Measurements from ENCODE around the gene HSPG2. TPM values are rescaled to one million over a fixed set of nuclear protein-coding genes. Genes with fewer than 3 reads are reported as not detected.
"Not testable (repeated sequence)": the region's sequence is repeated elsewhere in the genome, so short reads cannot be mapped to it uniquely, and the experiment has no call there.

Gene HSPG2
- total and polyA plus RNA-seq, 5 donors from 2014 or later, result 0.05 to 3.2 (median 0.17) TPM; not detected in 1

GRCh38 chr1:21778405-21778727 lies 158.7 kb downstream of the HSPG2 start:
- ATAC-seq (ENCODE audit: low read depth in 2 of 2) (no peak), DNase-seq (no peak)
- Mint-ChIP-seq H3K36me3 (peaks cover 6% of the 10 kb centered on the region), H3K9me3 (no peaks in the 10 kb centered on the region), H3K4me1 (peaks cover 27 to 74% (median 54%) of the 10 kb centered on the region in 4 donors), H3K4me3 (peak overlapping the region; percentile 65 to 89 (median 74)), H3K27ac (peak overlapping the region; percentile 55 to 86 (median 76)), H3K27me3 (peaks cover 12% of the 10 kb centered on the region)
- no peak overlapping the region for H3K27ac ChIP-seq (ENCODE audit: insufficient read depth, low read length, poor library complexity, severe bottlenecking)
- H3K9me3 ChIP-seq (ENCODE audit: control insufficient read depth in 2 of 2, low read length in 2 of 2), result no peaks in the 10 kb centered on the region
- no peaks in the 10 kb centered on the region for H3K36me3 ChIP-seq (ENCODE audit: control insufficient read depth, insufficient read depth, low read length)
- peaks cover 66% of the 10 kb centered on the region for H3K4me1 ChIP-seq (ENCODE audit: control insufficient read depth, insufficient read depth, low read length, poor library complexity, severe bottlenecking)
- no peaks in the 10 kb centered on the region for H3K27me3 ChIP-seq (ENCODE audit: control insufficient read depth, insufficient read depth, low read length)
- no peak overlapping the region for H3K4me3 ChIP-seq (ENCODE audit: low read depth, low read length)

DNA sequence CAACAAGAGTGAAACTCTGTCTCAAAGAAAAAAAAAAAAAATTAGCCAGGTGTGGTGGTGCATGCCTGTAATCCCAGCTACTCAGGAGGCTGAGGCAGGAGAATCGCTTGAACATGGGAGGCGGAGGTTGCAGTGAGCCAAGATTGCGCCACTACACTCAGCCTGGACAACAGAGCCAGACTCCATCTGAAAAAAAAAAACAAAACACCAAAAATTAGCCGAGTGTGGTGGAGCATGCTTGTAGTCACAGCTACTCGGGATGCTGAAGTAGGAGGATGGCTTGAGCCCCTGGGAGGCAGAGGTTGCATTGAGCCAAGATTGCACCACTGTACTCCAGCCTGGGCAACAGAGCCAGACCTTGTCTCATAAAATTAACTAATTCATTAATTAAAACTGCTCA lies 160.2 kb downstream of the HSPG2 start:
- H3K36me3 Mint-ChIP-seq; H3K27ac ChIP-seq (ENCODE audit: insufficient read depth, low read length, poor library complexity, severe bottlenecking); H3K9me3 ChIP-seq (ENCODE audit: control insufficient read depth in 2 of 2, low read length in 2 of 2); H3K4me3 ChIP-seq (ENCODE audit: low read depth, low read length); ATAC-seq (ENCODE audit: low read depth in 2 of 2); H3K36me3 ChIP-seq (ENCODE audit: control insufficient read depth, insufficient read depth, low read length); H3K27me3 ChIP-seq (ENCODE audit: control insufficient read depth, insufficient read depth, low read length); H3K9me3 Mint-ChIP-seq; H3K27me3 Mint-ChIP-seq; DNase-seq: not testable (repeated sequence)
- H3K4me3 Mint-ChIP-seq, result peak overlapping the region in 3 of 4 donors; percentile 48 to 89 (median 61)
- peak overlapping the region in 1 of 3 donors; percentile 74 for H3K27ac Mint-ChIP-seq
- H3K4me1 ChIP-seq (ENCODE audit: control insufficient read depth, insufficient read depth, low read length, poor library complexity, severe bottlenecking), result peaks cover 76% of the 10 kb centered on the region
- peaks cover 24 to 80% (median 58%) of the 10 kb centered on the region in 4 donors for H3K4me1 Mint-ChIP-seq

GRCh38 chr1:21775985-21776562 lies 161.0 kb downstream of the HSPG2 start:
- DNase-seq (no peak), ATAC-seq (ENCODE audit: low read depth in 2 of 2) (no peak)
- Mint-ChIP-seq H3K36me3 (peaks cover 6% of the 10 kb centered on the region), H3K9me3 (no peaks in the 10 kb centered on the region), H3K27me3 (no peaks in the 10 kb centered on the region), H3K4me1 (peaks cover 24 to 75% (median 54%) of the 10 kb centered on the region in 4 donors), H3K27ac (peak overlapping the region; percentile 5 to 84 (median 66)), H3K4me3 (peak overlapping the region in 3 of 4 donors; percentile 35 to 89 (median 50))
- Histone ChIP-seq H3K27ac (ENCODE audit: insufficient read depth, low read length, poor library complexity, severe bottlenecking) (no peak overlapping the region), H3K9me3 (ENCODE audit: control insufficient read depth in 2 of 2, low read length in 2 of 2) (no peaks in the 10 kb centered on the region), H3K4me3 (ENCODE audit: low read depth, low read length) (peak overlapping the region; percentile 27), H3K4me1 (ENCODE audit: control insufficient read depth, insufficient read depth, low read length, poor library complexity, severe bottlenecking) (peaks cover 72% of the 10 kb centered on the region), H3K36me3 (ENCODE audit: control insufficient read depth, insufficient read depth, low read length) (no peaks in the 10 kb centered on the region), H3K27me3 (ENCODE audit: control insufficient read depth, insufficient read depth, low read length) (no peaks in the 10 kb centered on the region)

- H3K27me3 Mint-ChIP-seq, result no peaks in the 10 kb centered on the region
- H3K36me3 Mint-ChIP-seq, result peaks cover 6% of the 10 kb centered on the region
- H3K4me1 Mint-ChIP-seq, result peaks cover 23 to 74% (median 54%) of the 10 kb centered on the region in 4 donors
- Histone ChIP-seq H3K27ac (ENCODE audit: insufficient read depth, low read length, poor library complexity, severe bottlenecking) (peak overlapping the region; percentile 34), H3K4me1 (ENCODE audit: control insufficient read depth, insufficient read depth, low read length, poor library complexity, severe bottlenecking) (peaks cover 71% of the 10 kb centered on the region), H3K36me3 (ENCODE audit: control insufficient read depth, insufficient read depth, low read length) (no peaks in the 10 kb centered on the region), H3K9me3 (ENCODE audit: control insufficient read depth in 2 of 2, low read length in 2 of 2) (no peaks in the 10 kb centered on the region), H3K27me3 (ENCODE audit: control insufficient read depth, insufficient read depth, low read length) (no peaks in the 10 kb centered on the region), H3K4me3 (ENCODE audit: low read depth, low read length) (peak overlapping the region; percentile 0)
- ATAC-seq (ENCODE audit: low read depth in 2 of 2) (no peak), DNase-seq (no peak)
- peak overlapping the region; percentile 29 to 84 (median 65) for H3K27ac Mint-ChIP-seq
- no peaks in the 10 kb centered on the region for H3K9me3 Mint-ChIP-seq
- H3K4me3 Mint-ChIP-seq, result peak overlapping the region; percentile 16 to 89 (median 27)
Observed at GRCh38 chr1:21775550-21775914, 161.6 kb downstream of the HSPG2 start.

DNA sequence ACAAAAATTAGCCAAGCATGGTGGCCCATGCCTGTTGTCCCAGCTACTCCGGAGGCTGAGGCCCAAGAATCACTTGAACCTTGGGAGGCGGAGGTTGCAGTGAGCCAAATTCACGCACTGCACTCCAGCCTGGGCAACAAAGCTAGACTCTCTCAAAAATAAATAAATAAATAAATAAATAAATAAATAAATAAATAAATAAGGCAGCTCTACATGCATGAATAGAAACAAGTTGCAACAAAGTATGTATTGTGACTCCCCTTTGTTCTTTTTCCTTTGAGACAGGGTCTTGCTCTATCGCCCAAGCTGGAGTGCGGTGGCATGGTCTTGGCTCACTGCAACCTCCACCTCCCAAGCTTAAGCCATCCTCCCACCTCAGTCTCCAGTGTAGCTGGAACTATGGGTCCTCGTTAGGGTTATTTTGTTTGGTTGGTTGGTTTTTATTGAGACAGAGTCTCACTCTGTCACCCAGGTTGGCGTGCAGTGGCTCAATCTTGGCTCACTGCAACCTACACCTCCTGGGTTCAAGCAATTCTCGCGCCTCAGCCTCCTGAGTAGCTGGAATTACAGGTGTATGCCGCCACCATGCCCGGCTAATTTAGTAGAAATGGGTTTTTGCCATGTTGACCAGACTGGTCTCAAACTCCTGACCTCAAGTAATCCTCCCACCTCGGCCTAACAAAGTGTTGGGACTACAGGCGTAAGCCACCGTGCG lies 162.1 kb downstream of the HSPG2 start:
- Histone ChIP-seq H3K27me3 (ENCODE audit: control insufficient read depth, insufficient read depth, low read length) (no peaks in the 10 kb centered on the region), H3K9me3 (ENCODE audit: control insufficient read depth in 2 of 2, low read length in 2 of 2) (no peaks in the 10 kb centered on the region), H3K36me3 (ENCODE audit: control insufficient read depth, insufficient read depth, low read length) (no peaks in the 10 kb centered on the region), H3K4me3 (ENCODE audit: low read depth, low read length) (no peak overlapping the region), H3K27ac (ENCODE audit: insufficient read depth, low read length, poor library complexity, severe bottlenecking) (peak overlapping the region; percentile 34), H3K4me1 (ENCODE audit: control insufficient read depth, insufficient read depth, low read length, poor library complexity, severe bottlenecking) (peaks cover 67% of the 10 kb centered on the region)
- ATAC-seq (ENCODE audit: low read depth in 2 of 2) (no peak), DNase-seq (no peak)
- peaks cover 22 to 74% (median 52%) of the 10 kb centered on the region in 4 donors for H3K4me1 Mint-ChIP-seq
- peaks cover 0 to 2% (median 0%) of the 10 kb centered on the region in 7 donors for H3K9me3 Mint-ChIP-seq
- H3K27ac Mint-ChIP-seq, result peak overlapping the region; percentile 29 to 84 (median 65)
- peaks cover 6% of the 10 kb centered on the region for H3K36me3 Mint-ChIP-seq
- peak overlapping the region in 2 of 4 donors; percentile 35 to 89 for H3K4me3 Mint-ChIP-seq
- H3K27me3 Mint-ChIP-seq, result no peaks in the 10 kb centered on the region

DNA sequence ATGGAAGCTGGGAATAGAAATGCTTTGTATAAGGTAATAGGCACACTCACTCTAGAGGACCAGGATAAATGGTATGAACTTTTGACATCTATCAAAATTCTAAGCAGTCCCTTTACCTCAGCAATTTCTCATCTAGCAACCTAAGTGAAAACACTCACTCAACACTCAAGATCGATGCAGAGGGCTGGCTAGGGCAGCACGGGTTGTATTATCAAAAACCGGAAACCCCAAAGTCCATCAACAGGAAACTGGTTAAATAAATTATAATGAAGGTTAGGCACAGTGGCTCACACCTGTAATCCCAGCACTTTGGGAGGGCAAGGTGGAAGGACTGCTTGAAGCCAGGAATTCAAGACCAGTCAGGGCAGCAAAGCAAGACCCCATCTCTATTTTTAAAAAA lies 163.5 kb downstream of the HSPG2 start:
- Mint-ChIP-seq H3K9me3 (peaks cover 0 to 2% (median 0%) of the 10 kb centered on the region in 7 donors), H3K27ac (peak overlapping the region; percentile 80 to 92 (median 91)), H3K36me3 (peaks cover 8% of the 10 kb centered on the region), H3K4me3 (peak overlapping the region; percentile 55 to 83 (median 68)), H3K27me3 (no peaks in the 10 kb centered on the region), H3K4me1 (peaks cover 21 to 71% (median 52%) of the 10 kb centered on the region in 4 donors)
- H3K9me3 ChIP-seq (ENCODE audit: control insufficient read depth in 2 of 2, low read length in 2 of 2), result no peaks in the 10 kb centered on the region
- peak overlapping the region; percentile 66 for H3K27ac ChIP-seq (ENCODE audit: insufficient read depth, low read length, poor library complexity, severe bottlenecking)
- peak overlapping the region; percentile 79 for H3K4me3 ChIP-seq (ENCODE audit: low read depth, low read length)
- H3K27me3 ChIP-seq (ENCODE audit: control insufficient read depth, insufficient read depth, low read length), result no peaks in the 10 kb centered on the region
- peaks cover 57% of the 10 kb centered on the region for H3K4me1 ChIP-seq (ENCODE audit: control insufficient read depth, insufficient read depth, low read length, poor library complexity, severe bottlenecking)
- ATAC-seq (ENCODE audit: low read depth in 2 of 2) (peak; percentile 91 to 95), DNase-seq (peak in 2 of 3 donors; percentile 57 to 85)
- H3K36me3 ChIP-seq (ENCODE audit: control insufficient read depth, insufficient read depth, low read length), result no peaks in the 10 kb centered on the region
